Esophagus (tissue), 2 donors: ENCODE measurements around the gene CRYBA4. TPM values are rescaled to one million over a fixed set of nuclear protein-coding genes. Genes with fewer than 3 reads are reported as not detected.

Experiments
- H3K27ac ChIP-seq, 2 donors: one replicate each; pipeline ENCODE4 v1.5.1; 2013; ENCODE audit warnings: low read depth in 2 of 2, mild to moderate bottlenecking in 2 of 2, inconsistent platforms in 1 of 2, low read length in 1 of 2, moderate library complexity in 1 of 2
- H3K27me3 ChIP-seq, 2 donors: one replicate each; pipeline ENCODE4 v1.6.1; 2013; ENCODE audit warnings: low read length in 2 of 2, control low read depth in 1 of 2, mild to moderate bottlenecking in 1 of 2; ENCODE audit not compliant: insufficient read depth in 2 of 2, control insufficient read depth in 1 of 2
- H3K36me3 ChIP-seq, 2 donors: one replicate each; pipeline ENCODE4 v1.6.1; 2013; ENCODE audit warnings: low read length in 1 of 2; ENCODE audit not compliant: control insufficient read depth in 2 of 2, insufficient read depth in 2 of 2
- H3K4me1 ChIP-seq, 2 donors: one replicate each; pipeline ENCODE4 v1.6.1; 2013; ENCODE audit warnings: low read length in 1 of 2; ENCODE audit not compliant: control insufficient read depth in 2 of 2, insufficient read depth in 2 of 2
- H3K4me3 ChIP-seq, 2 donors: one replicate each; pipeline ENCODE4 v1.5.1; 2013; ENCODE audit warnings: low read length in 2 of 2, mild to moderate bottlenecking in 2 of 2, low read depth in 1 of 2, moderate library complexity in 1 of 2
- H3K9me3 ChIP-seq, 2 donors: one replicate each; pipeline ENCODE4 v1.6.1; 2013; ENCODE audit warnings: mild to moderate bottlenecking in 2 of 2, low read depth in 1 of 2, low read length in 1 of 2, moderate library complexity in 1 of 2; ENCODE audit not compliant: control insufficient read depth in 2 of 2, insufficient read depth in 1 of 2
- WGBS, 2 donors: extraction: QIAGEN DNeasy Blood & Tissue Kit; methylation state at CpG; one replicate each; pipeline ENCODE4 v1.1.7; 2013; 5-methylcytosine and 5-hydroxymethylcytosine counted together
- polyA plus RNA-seq, 2 donors: library from polyadenylated mRNA; stranded (reverse); fragments of 200-250 nt; gene quantifications; one replicate each; pipeline ENCODE4 v1.2.3, GENCODE V29; 2013
- donor health status: healthy with polysubstance abuse.
- donor health status: Bipolar disorder and iron deficiency.

Gene CRYBA4
- polyA plus RNA-seq, result not detected

DNA sequence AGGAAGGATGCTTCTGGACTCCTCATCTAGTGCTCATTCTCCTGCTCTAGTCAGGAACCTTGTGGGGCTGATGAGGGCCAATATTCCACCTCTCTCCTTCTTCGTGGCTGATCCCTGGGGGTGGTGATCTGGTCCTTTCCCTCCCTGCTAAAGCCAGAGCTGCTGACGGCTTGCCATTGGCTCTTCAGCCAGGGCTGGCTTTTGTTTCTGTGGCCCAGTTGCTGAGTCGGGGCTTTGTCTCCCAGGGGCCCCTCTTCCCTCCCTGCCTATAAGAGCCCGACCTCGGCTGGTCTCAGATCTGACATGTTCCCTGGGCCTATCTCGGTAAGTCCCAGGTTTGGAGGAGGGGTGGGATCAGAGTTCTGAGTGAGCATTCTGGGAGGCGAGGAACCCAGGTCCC is at the start of gene CRYBA4:
TSS of gene CRYBA4 (plus strand) at position 301 of the 400 bp plus-strand sequence. CDS start 634 bp downstream, outside the sequence.
- Histone ChIP-seq H3K4me3 (no peak within 1 kb of the TSS), H3K27ac (no peak within 1 kb of the TSS), H3K9me3 (no peaks in the 10 kb centered on the region), H3K36me3 (no peaks in the 10 kb centered on the region), H3K4me1 (no peaks in the 10 kb centered on the region), H3K27me3 (no peaks in the 10 kb centered on the region)
- 76 to 84% methylated on average over 7 of the region's 7 CpGs for WGBS, 2 donors

GRCh38 chr22:26573026-26573662 is 48.6 kb upstream of the CRYBA4 start:
- Histone ChIP-seq H3K4me3 (no peak overlapping the region), H3K4me1 (peaks cover 0 to 2% of the 10 kb centered on the region in 2 donors), H3K27me3 (no peaks in the 10 kb centered on the region), H3K9me3 (no peaks in the 10 kb centered on the region), H3K36me3 (peaks cover 0 to 4% of the 10 kb centered on the region in 2 donors), H3K27ac (peak overlapping the region in 1 of 2 donors; percentile 9)
- 62 to 73% methylated on average over 10 of the region's 10 CpGs for WGBS, 2 donors

DNA sequence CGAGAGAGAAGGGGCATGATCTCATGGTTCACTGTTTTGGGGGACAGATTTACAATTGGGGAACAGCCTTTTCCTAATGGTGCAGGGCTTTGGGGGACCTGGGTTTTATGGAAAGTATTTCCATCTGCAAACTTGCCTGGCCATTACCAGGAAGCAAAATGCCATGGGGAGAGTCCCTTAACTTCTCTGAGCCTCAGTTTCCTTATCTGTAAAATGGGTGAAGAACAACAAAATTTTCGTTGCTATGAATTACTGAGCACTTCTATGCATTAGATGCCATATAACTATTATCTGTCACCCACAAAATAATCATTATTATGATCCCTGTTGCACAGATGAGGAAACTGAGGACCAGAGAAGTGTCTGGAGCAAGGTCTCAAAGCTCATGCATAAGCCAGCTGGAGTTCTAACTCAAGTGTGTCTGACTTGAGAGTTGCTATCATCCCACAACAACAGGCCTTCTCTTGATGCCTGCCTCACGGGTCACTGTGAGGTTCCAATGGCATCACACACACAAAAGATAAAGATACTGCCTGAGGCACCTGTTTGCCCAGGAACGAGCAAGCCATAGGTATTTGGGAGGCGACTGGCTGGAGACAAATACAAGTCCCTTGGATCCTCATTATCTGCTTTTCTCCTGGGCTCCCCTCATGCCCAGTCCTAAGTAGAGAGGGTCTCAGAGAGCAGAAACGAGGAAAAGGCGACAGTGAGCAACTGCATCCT is 47.6 kb upstream of the CRYBA4 start:
- Histone ChIP-seq H3K36me3 (peaks cover 0 to 4% of the 10 kb centered on the region in 2 donors), H3K4me3 (no peak overlapping the region), H3K9me3 (no peaks in the 10 kb centered on the region), H3K27me3 (no peaks in the 10 kb centered on the region), H3K27ac (no peak overlapping the region), H3K4me1 (peaks cover 0 to 2% of the 10 kb centered on the region in 2 donors)
- WGBS, 2 donors, result 75 to 79% methylated on average over 7 of the region's 7 CpGs

DNA sequence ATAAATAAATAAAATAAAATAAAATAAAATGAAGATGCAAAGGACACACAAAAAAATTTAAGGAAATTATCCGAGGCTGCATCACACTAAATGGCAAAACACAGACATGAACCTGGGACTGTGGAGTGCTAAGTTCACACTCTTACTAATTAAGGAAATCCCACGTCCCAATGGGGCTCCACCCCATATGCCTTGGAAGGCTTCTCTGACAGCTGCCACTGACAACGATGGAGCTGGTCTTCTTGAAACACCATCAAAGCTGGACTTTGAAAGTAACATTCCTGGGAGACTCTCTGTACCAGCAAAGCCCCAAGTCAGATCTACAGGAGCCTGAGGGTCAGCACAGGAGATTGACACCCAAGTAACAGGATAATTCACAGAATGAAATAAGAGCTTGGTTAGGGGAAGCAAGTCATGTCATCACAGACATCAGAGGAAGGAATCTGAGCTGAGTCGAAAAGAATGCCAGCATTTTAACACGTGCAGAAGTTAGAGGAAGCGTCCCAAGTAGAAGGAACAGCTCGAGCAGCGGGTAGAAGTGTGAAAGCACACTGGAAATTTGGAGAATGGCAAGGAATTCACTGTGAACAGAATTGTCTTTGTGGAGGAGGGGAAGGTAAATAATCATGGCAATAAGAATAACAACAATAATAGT is 45.6 kb upstream of the CRYBA4 start:
- H3K27ac ChIP-seq, result no peak overlapping the region
- H3K36me3 ChIP-seq, result peaks cover 0 to 4% of the 10 kb centered on the region in 2 donors
- no peaks in the 10 kb centered on the region for H3K27me3 ChIP-seq
- H3K4me1 ChIP-seq, result peaks cover 0 to 2% of the 10 kb centered on the region in 2 donors
- H3K4me3 ChIP-seq, result no peak overlapping the region
- no peaks in the 10 kb centered on the region for H3K9me3 ChIP-seq
- 61 to 63% methylated on average over 8 of the region's 8 CpGs for WGBS, 2 donors

DNA sequence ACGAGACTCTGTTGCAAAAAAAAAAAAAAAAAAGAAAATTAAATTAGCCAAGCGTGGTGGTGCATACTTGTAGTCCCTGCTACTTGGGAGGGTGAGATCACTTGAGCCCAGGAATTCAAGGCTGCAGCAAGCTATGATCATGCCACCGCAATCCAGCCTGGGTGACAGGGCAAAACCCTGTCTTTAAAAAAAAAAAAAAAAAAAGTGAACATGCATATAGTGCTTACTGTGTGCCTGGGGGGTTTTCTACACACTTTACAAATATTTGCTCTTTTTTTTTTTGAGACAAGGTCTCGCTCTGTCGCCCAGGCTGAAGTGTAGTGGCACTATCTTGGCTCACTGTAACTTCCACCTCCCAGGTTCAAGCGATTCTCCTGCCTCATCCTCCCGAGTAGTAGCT is 44.7 kb upstream of the CRYBA4 start:
- 89 to 90% methylated on average over 6 to 7 of the region's 7 CpGs for WGBS, 2 donors
- peaks cover 0 to 2% of the 10 kb centered on the region in 2 donors for H3K4me1 ChIP-seq

DNA sequence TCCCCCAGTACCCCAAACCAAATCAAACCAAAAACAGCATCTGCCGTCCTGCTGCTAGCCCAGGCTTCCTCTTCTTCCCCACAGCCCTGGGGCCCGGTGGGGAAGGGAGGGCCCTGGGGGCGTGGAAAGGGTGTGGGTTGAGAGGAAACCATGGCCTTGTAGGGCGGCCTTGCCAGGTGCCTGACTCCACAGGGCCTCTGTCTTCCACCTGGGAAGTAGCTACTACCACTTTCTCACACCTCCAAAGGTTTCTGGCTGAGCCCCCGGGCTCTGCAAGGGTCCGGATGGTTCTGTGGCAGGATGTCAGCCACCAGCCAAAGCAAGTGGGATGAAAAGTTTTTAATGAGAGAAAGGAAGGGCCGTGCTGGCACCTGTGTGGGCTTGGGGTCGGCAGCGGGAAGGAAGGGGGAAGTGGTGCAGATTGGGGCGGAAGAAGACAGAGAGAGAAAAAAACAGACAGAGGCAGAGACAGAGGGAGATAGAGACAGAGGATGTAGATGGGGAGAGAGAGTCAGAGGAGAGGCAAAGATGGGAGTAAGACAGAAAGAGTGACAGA is 42.4 kb upstream of the CRYBA4 start:
- H3K36me3 ChIP-seq, result peaks cover 0 to 4% of the 10 kb centered on the region in 2 donors
- H3K27me3 ChIP-seq, result no peaks in the 10 kb centered on the region
- H3K9me3 ChIP-seq, result no peaks in the 10 kb centered on the region
- 52 to 61% methylated on average over 10 of the region's 10 CpGs for WGBS, 2 donors
- no peak overlapping the region for H3K27ac ChIP-seq
- H3K4me3 ChIP-seq, result no peak overlapping the region
- peaks cover 0 to 2% of the 10 kb centered on the region in 2 donors for H3K4me1 ChIP-seq

More for the DNA sequence above, 44.7 kb upstream of the CRYBA4 start:
- no peak overlapping the region for H3K27ac ChIP-seq
- no peak overlapping the region for H3K4me3 ChIP-seq
- H3K36me3 ChIP-seq, result peaks cover 0 to 4% of the 10 kb centered on the region in 2 donors
- no peaks in the 10 kb centered on the region for H3K27me3 ChIP-seq
- no peaks in the 10 kb centered on the region for H3K9me3 ChIP-seq

- H3K36me3 ChIP-seq, result peaks cover 0 to 1% of the 10 kb centered on the region in 2 donors
- no peaks in the 10 kb centered on the region for H3K9me3 ChIP-seq
- WGBS, 2 donors, result 80 to 81% methylated on average over 13 of the region's 13 CpGs
- H3K27me3 ChIP-seq, result no peaks in the 10 kb centered on the region
- H3K4me3 ChIP-seq, result no peak overlapping the region
- peaks cover 0 to 3% of the 10 kb centered on the region in 2 donors for H3K4me1 ChIP-seq
- H3K27ac ChIP-seq, result no peak overlapping the region
Observed at GRCh38 chr22:26580240-26580962, 41.4 kb upstream of the CRYBA4 start.

- Histone ChIP-seq H3K4me3 (no peak overlapping the region), H3K9me3 (no peaks in the 10 kb centered on the region), H3K36me3 (peaks cover 0 to 1% of the 10 kb centered on the region in 2 donors), H3K4me1 (peaks cover 0 to 3% of the 10 kb centered on the region in 2 donors), H3K27me3 (no peaks in the 10 kb centered on the region), H3K27ac (no peak overlapping the region)
- WGBS, 2 donors, result 60 to 75% methylated on average over 1 of the region's 1 CpG
Observed at GRCh38 chr22:26581026-26581425, 40.7 kb upstream of the CRYBA4 start.

DNA sequence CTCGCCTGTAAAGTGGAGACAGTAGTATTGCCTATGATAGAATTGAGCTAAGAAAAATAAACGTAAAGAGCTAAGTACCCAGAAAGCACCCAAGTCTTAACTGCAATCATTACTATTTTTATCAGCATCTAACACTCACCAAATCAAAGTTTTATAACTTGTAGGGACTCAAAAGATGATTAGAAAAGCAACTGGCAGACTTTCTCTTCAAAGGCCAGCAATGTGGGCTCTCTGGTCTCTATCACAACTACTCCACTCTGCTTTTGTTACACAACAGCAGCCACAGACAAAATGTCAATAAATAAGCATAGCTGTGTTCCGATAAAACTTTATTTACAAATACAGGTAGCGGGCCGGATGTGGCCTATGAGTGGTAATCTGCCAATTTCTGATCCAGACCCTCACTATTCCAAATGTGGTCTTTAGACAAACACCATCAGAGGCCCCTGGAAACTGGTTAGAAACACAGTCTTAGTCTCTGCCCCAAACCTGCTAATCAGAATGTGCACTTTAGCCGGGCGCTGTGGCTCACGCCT is 40.1 kb upstream of the CRYBA4 start:
- Histone ChIP-seq H3K27me3 (no peaks in the 10 kb centered on the region), H3K4me3 (no peak overlapping the region), H3K36me3 (peaks cover 0 to 1% of the 10 kb centered on the region in 2 donors), H3K4me1 (peaks cover 0 to 3% of the 10 kb centered on the region in 2 donors), H3K9me3 (no peaks in the 10 kb centered on the region), H3K27ac (no peak overlapping the region)
- WGBS, 2 donors, result 95 to 96% methylated on average over 8 of the region's 8 CpGs
